Right kidney (tissue), 1 donor: ENCODE measurements around the gene ASB4.
"Not testable (repeated sequence)": the region's sequence is repeated elsewhere in the genome, so short reads cannot be mapped to it uniquely, and the experiment has no call there.

ENCODE experiments used
- DNase-seq: peaks from one replicate; pipeline ENCODE4 v3.0.0-alpha.2; 2016

The ASB4 gene

DNA sequence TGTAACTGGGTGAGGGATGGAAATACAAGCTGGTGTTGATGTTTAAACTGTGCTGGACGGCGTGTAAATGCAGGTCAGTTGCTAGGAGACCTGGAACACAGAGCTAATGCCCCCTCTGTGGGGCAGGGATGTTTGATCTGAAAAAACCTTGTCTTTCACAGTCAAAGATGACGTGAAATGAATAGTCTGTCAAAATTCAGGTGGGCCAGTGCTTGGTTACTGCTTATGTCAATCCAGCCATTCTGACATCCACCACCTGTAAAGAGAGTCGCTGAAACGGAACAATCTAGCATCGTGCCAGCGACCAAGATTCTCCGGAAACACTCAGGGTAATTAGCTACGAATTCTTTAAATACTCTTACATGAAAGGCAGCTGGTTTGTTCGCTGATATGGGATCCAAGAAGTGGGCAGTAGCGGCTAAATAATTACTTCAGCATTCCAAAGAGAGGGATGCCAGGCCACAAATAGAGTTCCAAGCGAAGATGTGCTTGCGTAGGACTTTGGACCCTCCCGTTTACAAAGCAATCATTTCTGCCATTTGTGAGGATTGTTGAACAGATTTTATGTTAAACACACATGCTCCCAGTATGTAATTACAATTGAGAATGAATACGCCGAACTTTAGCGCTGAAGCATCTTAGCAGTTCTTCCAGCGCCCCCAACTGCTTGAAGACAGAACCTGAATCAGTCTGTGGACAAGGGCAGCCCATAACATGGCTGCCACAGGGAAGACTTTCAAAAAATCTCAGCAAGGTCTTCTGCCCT, 7.3 kb upstream of the ASB4 start:
- DNase-seq = peak; percentile 49

GRCh38 chr7:95479992-95480624, 5.6 kb upstream of the ASB4 start:
- no peak for DNase-seq

DNA sequence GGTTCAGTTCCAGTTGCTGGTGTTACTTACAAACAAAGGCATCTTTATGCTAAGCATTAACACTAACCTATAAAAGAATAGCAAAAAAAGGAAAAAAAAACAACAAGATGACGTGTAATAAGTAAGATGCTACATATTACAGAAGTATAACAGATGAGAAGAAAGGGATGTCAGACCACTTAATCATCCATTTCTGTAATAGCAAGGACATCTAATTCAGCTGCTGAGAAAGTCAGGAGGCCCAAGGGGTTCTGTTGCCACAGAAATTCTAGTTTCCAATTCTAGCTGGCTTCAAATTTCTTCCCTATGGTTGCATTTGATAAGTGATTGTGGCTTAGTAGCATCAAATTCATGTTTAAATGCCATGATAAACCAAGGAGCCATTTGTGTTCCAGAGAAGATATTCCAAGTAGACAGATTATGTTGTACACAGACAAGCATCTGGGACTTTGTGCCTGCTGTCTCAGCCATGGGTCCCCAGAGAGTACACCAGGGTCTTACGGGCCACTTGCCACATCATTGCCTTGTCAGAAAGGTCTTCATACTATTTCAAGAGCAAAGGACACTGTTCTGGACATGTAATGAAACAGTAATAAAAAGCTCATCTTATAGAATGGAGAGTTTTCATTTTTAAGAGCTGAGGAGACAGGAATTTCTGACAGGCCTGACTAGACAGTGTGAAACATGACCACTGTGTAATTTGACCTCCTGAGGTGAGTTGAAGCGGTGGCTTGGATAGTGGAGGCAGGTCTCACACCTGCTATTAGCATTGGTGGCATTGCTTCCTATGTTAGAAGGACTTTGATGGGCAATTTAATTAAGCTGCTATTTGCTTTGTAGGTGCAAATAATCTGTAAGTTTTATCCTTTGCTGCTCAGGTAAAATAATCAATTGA, 4.2 kb upstream of the ASB4 start:
- no peak for DNase-seq

- DNase-seq = no peak
Observed at GRCh38 chr7:95482424-95482823, 3.3 kb upstream of the ASB4 start.

- no peak for DNase-seq
Observed at GRCh38 chr7:95490231-95490762, 4.6 kb downstream of the ASB4 start.

GRCh38 chr7:95491201-95491600, 5.5 kb downstream of the ASB4 start:
- DNase-seq = no peak

DNA sequence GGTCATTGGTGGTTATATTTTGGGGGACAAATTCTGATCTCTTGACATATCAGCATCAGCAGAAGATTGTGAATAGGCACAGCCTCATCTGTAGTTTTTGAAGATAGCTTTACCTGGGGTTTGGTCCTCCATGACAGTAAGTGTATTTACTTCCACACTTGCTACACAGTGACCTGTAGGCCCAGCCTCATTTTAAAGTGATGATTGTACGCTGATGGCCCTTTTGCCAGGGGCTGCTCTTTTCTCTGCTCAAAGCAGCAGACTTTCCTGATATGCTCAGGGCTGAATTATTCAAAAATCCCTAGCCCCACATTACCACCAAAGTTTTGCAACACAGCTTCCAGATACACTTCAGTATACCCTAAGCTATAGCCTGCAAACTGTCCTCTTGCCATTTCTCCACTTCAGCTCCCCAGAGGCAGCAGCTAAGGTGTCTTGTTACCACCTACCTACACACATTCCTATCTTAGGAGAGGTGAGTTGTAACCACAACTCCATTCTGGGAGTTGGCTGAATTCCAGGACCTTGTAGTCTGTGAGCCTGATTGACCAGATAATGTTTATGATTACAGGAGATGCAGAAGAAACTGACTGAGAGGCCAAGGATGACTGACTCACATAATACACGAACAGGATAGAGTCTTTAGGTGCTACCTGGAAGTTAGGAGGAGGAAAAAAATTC, 6.0 kb downstream of the ASB4 start:
- no peak for DNase-seq

DNA sequence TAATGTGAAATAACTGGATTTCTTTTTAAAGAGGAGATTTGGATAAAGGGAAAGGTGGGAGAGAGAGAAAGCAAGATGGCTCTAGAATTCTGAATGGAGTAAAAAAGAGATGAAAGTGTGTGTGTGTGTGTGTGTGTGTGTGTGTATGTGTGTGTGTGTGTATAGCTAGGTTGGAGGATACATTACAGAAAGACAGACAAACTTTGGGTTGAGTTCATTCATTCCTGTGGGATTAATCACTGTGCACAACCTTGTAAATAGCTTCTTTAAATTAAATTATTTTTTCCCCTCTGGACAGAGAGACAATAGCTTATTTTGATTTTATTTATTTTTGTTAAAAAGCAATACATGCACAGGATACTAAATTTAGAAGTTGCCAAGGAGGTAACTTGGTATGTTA, 7.5 kb downstream of the ASB4 start:
- no peak for DNase-seq

- no peak for DNase-seq
Observed at GRCh38 chr7:95493844-95494243, 8.1 kb downstream of the ASB4 start.

DNA sequence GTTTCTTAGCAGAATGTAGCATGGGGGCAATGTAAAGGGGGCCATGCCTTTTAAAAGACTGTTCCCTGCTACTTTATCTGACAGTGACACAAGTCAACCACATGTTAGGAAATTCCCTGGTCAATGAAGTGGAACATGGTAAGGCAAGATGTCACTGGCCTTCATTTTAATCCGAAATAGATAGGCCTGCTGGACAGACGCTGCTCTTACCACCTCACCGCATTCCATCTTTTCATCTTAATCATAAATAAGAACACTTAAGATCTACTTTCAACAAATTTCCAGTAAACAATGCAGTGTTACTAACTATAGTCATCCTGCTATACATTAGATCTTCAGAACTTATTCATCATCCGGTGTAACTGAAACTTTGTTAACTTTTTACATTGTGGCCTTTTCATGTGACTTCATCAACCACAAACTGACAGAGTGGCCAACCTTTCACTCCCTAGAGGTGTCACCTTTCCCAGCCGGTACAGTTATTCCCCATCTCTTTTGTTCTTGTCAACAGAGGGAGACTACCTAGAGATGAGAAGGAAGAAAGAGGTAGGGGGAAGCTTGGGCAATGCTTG, 15.6 kb downstream of the ASB4 start:
- DNase-seq = no peak

DNA sequence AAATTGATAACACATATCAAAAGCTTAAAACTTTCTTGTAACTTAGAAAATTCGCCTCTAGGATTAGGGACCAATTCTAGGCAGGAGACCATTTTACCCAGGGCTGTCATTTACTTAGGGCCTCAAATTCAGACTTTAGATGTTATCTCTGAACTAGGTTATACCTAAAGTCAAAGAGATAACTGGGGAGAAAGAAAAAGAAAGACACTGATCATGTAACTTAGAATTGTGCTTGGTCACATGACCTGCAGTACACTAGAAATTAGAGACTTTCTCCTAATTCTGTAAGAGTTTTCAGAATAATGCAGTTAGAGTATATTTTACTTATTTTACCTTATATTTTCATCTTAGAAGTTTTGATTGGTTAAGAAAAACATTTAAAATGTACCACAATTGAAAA, 16.7 kb downstream of the ASB4 start:
- no peak for DNase-seq

DNA sequence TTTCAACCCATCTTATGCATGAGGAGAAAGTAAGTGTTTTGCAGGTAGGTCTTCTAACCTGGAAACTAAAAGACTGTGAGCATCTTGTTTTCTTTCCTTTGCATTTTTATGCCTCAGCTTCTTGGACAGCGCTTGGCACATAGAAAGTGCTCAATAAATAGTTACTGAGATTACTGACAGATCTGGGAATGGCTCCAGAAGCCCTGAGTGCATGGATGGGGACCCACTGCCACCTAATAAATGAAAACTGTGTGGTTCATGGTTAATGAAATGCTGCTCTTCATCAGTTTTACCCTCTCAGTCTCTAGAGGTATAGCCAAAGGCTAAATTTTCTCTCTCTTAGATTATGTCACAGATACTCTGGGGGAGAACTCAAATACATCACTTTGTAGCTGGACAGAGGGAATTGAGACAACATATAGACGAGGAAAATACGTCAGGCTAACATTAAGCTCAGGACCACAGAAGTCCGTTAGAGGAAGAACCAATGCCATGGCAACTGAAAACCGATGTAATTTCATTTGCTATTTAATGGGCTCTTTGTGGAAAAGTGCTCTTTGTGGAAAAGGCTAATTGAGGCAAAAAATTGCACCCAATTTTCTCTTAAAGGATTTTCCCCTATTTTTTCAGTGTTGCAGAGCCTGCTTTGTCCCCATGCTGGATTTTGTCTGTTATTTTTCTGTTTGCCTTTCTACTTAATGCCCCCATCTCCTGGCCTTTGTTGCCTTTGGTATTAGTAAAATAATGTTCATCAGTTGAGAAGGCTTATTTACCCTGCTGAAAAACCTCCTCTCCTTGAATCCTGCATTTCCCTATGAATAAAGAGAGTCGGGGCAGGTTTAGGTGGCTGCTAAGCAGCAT, 17.8 kb downstream of the ASB4 start:
- no peak for DNase-seq

DNA sequence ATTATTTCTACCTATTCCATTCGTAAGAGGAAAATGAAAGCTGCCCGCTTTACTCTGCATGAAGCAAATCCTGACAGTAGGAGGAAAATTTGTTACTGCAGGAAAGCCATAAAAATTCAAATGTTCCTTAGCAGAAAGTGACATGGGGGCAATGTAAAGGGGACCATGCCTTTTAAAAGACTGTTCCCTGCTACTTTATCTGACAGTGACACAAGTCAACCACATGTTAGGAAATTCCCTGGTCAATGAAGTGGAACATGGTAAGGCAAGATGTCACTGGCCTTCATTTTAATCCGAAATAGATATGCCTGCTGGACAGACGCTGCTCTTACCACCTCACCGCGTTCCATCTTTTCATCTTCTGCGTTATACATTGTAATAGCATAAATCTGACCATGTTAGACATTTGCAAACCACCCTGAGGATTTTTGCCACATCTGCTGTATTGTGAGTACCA, 18.4 kb downstream of the ASB4 start:
- not testable (repeated sequence) for DNase-seq

GRCh38 chr7:95508780-95509179, 23.0 kb downstream of the ASB4 start:
- DNase-seq = no peak

- no peak for DNase-seq
Observed at GRCh38 chr7:95509199-95509598, 23.5 kb downstream of the ASB4 start.

- DNase-seq = peak; percentile 44
Observed at GRCh38 chr7:95511716-95512260, 26.0 kb downstream of the ASB4 start.

DNA sequence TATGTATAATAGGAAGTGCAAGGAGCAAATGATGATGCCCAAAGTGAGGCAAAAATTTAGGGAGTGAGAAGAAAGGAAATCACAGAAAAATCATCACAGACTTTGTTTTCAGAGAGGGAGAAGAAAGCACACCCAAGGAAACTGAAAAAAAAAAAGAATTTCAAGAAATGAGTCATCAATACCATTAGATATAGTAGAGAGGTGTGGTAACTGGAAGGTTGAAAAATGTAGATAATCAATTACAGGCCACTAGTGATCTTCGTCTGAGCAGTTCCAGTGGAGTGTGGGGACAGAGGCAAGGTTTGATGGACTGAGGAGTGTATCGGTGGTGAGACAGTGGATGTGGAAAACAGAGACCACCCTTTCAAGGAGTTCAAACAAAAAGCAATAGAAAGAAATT, 31.7 kb downstream of the ASB4 start:
- DNase-seq = no peak

- no peak for DNase-seq
Observed at GRCh38 chr7:95517870-95518269, 32.1 kb downstream of the ASB4 start.

- DNase-seq = no peak
Observed at GRCh38 chr7:95520136-95520535, 34.4 kb downstream of the ASB4 start.

DNA sequence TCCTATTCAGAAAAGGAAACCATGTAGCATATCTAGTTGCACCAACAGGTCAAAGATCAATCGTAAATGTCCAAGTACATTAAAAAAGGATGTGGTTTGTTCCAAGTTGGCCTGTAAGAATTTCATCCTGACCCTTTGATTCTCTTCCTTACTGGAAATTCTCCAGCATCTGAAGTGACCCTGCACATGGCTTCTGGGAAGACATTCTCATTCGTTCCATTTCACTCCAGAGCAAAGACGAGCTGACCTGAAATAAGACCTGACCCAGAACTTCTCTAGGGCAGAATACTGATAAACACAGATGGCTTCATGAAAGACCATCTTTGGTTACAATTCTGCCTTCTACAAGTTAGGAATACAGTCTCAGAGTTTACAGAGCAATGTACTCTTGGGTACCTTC, 39.8 kb downstream of the ASB4 start:
- DNase-seq = no peak
